ENCODE results near the gene DDX56. TPM values are rescaled to one million over a fixed set of nuclear protein-coding genes. Genes with fewer than 3 reads are reported as not detected.

Gene DDX56
- total and polyA plus RNA-seq, 9 of the 15 experiments (the other 6 are each of a cell fraction or from before 2014, with no cell fraction given): 33.0 to 145 (median 102) TPM

DNA sequence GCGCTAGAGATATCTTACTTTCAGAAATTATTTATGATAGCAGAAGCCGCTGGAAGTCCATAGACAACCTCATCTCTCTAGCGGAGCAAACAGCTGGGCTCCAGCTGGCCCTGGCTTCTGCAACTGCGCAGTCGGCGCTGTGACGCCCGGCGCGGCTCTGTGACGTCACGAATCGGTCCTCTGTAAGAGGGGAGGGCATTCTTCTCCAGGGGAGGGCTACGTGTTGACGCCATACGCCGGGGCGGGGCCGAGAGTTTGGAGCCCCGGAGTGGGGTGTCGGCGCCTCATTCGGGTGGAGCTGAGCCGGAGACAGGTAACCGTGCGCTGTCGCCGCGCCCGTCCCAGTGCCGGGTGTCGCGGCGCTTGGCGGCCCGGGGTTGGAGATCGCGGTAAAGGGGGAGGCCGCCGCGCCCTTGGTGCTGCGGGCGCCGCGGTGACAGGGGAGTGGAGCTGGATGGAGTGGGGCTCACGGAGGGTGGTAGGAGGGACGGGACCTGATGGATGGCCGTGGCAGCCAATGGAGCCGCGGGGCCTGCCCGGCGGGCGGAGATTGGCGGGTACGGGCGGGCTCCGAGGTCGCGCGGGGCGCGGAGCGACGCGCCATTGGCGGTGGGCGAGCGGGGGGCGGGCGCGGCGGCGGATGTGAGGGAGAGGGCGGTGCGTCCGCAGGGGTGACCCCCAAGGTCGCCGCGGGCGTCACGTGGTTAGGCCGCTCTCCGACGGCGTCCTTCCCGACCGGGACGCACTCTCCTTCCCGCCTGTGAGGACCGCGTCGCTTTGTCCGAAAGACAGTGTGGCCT lies 32.8 kb upstream of the DDX56 start, which contains the start of gene OGDH (continued):
- TF ChIP-seq, protein P1, sequence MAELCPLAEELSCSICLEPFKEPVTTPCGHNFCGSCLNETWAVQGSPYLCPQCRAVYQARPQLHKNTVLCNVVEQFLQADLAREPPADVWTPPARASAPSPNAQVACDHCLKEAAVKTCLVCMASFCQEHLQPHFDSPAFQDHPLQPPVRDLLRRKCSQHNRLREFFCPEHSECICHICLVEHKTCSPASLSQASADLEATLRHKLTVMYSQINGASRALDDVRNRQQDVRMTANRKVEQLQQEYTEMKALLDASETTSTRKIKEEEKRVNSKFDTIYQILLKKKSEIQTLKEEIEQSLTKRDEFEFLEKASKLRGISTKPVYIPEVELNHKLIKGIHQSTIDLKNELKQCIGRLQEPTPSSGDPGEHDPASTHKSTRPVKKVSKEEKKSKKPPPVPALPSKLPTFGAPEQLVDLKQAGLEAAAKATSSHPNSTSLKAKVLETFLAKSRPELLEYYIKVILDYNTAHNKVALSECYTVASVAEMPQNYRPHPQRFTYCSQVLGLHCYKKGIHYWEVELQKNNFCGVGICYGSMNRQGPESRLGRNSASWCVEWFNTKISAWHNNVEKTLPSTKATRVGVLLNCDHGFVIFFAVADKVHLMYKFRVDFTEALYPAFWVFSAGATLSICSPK (IDR thresholded peaks at IDR 0.05; ENCODE audit: borderline replicate concordance): no peak
- TF ChIP-seq, protein P2, sequence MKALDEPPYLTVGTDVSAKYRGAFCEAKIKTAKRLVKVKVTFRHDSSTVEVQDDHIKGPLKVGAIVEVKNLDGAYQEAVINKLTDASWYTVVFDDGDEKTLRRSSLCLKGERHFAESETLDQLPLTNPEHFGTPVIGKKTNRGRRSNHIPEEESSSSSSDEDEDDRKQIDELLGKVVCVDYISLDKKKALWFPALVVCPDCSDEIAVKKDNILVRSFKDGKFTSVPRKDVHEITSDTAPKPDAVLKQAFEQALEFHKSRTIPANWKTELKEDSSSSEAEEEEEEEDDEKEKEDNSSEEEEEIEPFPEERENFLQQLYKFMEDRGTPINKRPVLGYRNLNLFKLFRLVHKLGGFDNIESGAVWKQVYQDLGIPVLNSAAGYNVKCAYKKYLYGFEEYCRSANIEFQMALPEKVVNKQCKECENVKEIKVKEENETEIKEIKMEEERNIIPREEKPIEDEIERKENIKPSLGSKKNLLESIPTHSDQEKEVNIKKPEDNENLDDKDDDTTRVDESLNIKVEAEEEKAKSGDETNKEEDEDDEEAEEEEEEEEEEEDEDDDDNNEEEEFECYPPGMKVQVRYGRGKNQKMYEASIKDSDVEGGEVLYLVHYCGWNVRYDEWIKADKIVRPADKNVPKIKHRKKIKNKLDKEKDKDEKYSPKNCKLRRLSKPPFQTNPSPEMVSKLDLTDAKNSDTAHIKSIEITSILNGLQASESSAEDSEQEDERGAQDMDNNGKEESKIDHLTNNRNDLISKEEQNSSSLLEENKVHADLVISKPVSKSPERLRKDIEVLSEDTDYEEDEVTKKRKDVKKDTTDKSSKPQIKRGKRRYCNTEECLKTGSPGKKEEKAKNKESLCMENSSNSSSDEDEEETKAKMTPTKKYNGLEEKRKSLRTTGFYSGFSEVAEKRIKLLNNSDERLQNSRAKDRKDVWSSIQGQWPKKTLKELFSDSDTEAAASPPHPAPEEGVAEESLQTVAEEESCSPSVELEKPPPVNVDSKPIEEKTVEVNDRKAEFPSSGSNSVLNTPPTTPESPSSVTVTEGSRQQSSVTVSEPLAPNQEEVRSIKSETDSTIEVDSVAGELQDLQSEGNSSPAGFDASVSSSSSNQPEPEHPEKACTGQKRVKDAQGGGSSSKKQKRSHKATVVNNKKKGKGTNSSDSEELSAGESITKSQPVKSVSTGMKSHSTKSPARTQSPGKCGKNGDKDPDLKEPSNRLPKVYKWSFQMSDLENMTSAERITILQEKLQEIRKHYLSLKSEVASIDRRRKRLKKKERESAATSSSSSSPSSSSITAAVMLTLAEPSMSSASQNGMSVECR (CRISPR knock-in tag; IDR thresholded peaks at IDR 0.05): peak; percentile 99
- TF ChIP-seq ESRRB (CRISPR knock-in tag; IDR thresholded peaks at IDR 0.05; ENCODE audit: borderline replicate concordance) (no peak), MBD2 (IDR thresholded peaks at IDR 0.05; ENCODE audit: borderline replicate concordance, low read depth) (peak; percentile 80), SP2 (IDR thresholded peaks at IDR 0.05; ENCODE audit: extremely low read depth, low read depth, low read length, poor library complexity, severe bottlenecking) (peak; percentile 91), RBM25 (IDR thresholded peaks at IDR 0.05; ENCODE audit: low read depth, low read length, severe bottlenecking) (peak; percentile 100), RUNX1 (IDR thresholded peaks at IDR 0.05; ENCODE audit: low read depth) (no peak), POLR2G (IDR thresholded peaks at IDR 0.05; ENCODE audit: low read depth, low read length) (peak; percentile 98), ZNF444 (CRISPR knock-in tag; IDR thresholded peaks at IDR 0.05) (no peak), DNMT1 (IDR thresholded peaks at IDR 0.05) (no peak), PHF21A (IDR thresholded peaks at IDR 0.05; ENCODE audit: borderline replicate concordance, low read depth) (no peak), CREM (IDR thresholded peaks at IDR 0.05; ENCODE audit: low read depth) (peak; percentile 99), ZNF224 (CRISPR knock-in tag; IDR thresholded peaks at IDR 0.05) (no peak), ZNF124 (CRISPR knock-in tag; IDR thresholded peaks at IDR 0.05) (no peak), FOXK2 (conservative IDR thresholded peaks at IDR 0.05 in 1 of 2, IDR thresholded peaks at IDR 0.05 in 1 of 2; ENCODE audit: low read depth in 2 of 2) (peak; percentile 89; a peak in 3 of 4 replicates)
- TF ChIP-seq, protein P3, sequence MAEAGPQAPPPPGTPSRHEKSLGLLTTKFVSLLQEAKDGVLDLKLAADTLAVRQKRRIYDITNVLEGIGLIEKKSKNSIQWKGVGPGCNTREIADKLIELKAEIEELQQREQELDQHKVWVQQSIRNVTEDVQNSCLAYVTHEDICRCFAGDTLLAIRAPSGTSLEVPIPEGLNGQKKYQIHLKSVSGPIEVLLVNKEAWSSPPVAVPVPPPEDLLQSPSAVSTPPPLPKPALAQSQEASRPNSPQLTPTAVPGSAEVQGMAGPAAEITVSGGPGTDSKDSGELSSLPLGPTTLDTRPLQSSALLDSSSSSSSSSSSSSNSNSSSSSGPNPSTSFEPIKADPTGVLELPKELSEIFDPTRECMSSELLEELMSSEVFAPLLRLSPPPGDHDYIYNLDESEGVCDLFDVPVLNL (CRISPR knock-in tag; IDR thresholded peaks at IDR 0.05; ENCODE audit: low read depth): peak; percentile 65; the same call in 1 of the 2 replicates
- TF ChIP-seq, protein P4, sequence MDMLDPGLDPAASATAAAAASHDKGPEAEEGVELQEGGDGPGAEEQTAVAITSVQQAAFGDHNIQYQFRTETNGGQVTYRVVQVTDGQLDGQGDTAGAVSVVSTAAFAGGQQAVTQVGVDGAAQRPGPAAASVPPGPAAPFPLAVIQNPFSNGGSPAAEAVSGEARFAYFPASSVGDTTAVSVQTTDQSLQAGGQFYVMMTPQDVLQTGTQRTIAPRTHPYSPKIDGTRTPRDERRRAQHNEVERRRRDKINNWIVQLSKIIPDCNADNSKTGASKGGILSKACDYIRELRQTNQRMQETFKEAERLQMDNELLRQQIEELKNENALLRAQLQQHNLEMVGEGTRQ (CRISPR knock-in tag; IDR thresholded peaks at IDR 0.05): peak; percentile 95
- TF ChIP-seq, protein P5, sequence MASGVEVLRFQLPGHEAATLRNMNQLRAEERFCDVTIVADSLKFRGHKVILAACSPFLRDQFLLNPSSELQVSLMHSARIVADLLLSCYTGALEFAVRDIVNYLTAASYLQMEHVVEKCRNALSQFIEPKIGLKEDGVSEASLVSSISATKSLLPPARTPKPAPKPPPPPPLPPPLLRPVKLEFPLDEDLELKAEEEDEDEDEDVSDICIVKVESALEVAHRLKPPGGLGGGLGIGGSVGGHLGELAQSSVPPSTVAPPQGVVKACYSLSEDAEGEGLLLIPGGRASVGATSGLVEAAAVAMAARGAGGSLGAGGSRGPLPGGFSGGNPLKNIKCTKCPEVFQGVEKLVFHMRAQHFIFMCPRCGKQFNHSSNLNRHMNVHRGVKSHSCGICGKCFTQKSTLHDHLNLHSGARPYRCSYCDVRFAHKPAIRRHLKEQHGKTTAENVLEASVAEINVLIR (CRISPR knock-in tag; IDR thresholded peaks at IDR 0.05): peak; percentile 97
